Measurements from ENCODE around the gene PREX1. TPM values are rescaled to one million over a fixed set of nuclear protein-coding genes. Genes with fewer than 3 reads are reported as not detected.
A peak's percentile ranks its signal among the peaks of the same experiment; 100 is the strongest.

Gene PREX1
- total RNA-seq, 1 donor = 57.4 TPM

DNA sequence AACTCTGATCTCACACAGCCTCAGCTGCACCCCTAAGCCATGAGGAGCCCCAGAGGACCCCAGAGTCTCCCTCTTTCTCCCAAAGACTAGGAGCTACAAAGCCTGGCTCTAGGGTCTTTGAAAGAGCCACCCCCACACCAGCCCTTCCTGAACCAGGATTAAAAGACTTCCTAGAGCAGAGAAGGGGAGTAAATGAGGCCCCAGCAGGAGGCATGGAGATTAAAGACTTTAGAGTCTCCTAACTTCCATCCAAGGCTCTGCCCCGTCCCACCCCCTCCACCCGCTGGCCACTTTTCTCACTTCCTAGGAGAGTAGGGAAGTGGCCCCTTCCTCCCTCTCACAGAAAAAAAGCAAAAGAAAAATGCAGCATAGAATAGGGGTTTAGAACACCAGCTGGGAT is 1.7 kb downstream of the PREX1 start:
- TF ChIP-seq, protein P1, sequence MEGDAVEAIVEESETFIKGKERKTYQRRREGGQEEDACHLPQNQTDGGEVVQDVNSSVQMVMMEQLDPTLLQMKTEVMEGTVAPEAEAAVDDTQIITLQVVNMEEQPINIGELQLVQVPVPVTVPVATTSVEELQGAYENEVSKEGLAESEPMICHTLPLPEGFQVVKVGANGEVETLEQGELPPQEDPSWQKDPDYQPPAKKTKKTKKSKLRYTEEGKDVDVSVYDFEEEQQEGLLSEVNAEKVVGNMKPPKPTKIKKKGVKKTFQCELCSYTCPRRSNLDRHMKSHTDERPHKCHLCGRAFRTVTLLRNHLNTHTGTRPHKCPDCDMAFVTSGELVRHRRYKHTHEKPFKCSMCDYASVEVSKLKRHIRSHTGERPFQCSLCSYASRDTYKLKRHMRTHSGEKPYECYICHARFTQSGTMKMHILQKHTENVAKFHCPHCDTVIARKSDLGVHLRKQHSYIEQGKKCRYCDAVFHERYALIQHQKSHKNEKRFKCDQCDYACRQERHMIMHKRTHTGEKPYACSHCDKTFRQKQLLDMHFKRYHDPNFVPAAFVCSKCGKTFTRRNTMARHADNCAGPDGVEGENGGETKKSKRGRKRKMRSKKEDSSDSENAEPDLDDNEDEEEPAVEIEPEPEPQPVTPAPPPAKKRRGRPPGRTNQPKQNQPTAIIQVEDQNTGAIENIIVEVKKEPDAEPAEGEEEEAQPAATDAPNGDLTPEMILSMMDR (IDR thresholded peaks at IDR 0.05; ENCODE audit: insufficient read depth, low read depth, low read length) = no peak
- DNase-seq (ENCODE audit: low read depth) = no peak
- peak overlapping the region; percentile 74 for H3K4me3 ChIP-seq (ENCODE audit: low read depth, low read length)

DNA sequence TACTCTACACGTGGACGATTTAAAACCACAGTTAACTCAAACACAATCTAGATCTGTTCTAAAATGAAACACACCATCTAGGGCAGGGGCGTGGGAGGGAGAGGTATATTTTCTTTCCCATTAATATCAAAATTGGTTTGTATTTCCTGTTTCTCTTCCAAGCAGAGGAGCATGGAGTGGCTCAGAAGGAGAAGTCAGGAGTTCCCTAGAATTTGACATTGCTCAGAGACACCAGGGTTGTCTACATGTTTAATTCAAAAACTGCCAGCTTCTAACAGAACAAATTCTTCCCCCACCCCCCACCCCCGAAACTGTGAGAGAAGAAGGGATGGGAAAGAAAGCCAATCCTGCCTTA is 2.3 kb downstream of the PREX1 start:
- DNase-seq (ENCODE audit: low read depth) = no peak
- TF ChIP-seq, protein P1 (IDR thresholded peaks at IDR 0.05; ENCODE audit: insufficient read depth, low read depth, low read length) = no peak
- H3K4me3 ChIP-seq (ENCODE audit: low read depth, low read length) = peak overlapping the region; percentile 74

DNA sequence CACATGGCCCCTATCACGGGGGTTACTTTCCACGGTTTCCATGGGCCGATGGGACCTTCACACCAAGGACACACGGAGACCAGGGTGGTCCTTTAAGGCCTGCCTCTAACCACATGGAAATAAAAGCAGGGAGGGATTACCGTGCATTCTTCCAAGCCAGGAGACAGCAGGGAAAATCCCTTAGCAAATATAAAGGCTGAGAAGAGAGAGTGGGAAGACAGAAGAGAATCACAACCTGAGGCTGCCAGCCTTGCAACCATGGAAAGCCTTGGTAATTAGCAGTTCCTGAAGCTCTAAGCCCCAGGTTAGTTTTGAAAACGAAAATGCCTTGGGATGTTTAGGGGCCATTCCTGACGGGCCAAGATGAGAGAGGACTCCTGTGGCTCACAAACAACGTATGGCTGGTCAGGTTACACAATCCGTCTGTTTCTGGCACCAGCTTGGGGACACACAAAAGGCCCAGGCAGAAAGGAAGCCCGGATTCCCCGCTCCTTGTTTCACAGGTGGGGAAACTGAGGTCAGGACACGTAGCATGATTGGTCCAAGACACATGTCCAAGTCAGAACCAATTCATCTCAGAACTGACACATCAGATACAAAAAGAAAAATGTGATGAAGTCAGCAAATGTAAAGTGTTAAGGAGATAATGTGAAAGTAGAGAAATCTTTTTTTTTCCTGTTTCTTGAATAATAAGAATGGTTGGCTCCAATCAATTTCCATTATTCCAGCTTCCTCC is 2.8 kb downstream of the PREX1 start:
- TF ChIP-seq, protein P1 (IDR thresholded peaks at IDR 0.05; ENCODE audit: insufficient read depth, low read depth, low read length) = no peak
- DNase-seq (ENCODE audit: low read depth) = no peak
- H3K4me3 ChIP-seq (ENCODE audit: low read depth, low read length) = no peak overlapping the region

DNA sequence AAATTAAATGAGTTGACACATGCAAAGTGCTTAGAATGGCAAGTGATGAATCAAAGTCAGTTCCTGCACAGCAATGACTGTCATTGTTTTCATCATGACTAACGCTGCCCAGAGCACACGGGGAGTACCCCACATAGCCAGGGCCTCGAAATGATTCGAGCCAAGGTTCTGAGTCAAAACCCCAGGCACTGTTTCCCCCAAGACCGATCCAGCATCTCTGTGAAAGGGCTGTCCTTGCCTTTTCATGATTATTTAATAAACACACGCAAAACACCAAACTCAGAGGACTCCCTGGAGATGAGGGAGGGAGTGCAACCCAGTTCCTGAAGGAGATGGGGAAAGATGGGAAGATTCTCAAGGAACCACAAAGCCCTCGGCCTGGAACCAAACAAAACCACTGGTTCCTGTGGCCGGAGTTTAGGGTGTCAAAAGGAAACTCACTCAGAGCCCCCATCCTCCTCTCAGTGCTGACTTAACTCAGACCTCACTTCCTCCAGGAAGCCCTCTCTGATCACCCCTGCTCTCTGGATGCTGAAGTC is 3.8 kb downstream of the PREX1 start:
- DNase-seq (ENCODE audit: low read depth) = peak; percentile 42
- H3K4me3 ChIP-seq (ENCODE audit: low read depth, low read length) = no peak overlapping the region
- TF ChIP-seq, protein P1 (IDR thresholded peaks at IDR 0.05; ENCODE audit: insufficient read depth, low read depth, low read length) = no peak

DNA sequence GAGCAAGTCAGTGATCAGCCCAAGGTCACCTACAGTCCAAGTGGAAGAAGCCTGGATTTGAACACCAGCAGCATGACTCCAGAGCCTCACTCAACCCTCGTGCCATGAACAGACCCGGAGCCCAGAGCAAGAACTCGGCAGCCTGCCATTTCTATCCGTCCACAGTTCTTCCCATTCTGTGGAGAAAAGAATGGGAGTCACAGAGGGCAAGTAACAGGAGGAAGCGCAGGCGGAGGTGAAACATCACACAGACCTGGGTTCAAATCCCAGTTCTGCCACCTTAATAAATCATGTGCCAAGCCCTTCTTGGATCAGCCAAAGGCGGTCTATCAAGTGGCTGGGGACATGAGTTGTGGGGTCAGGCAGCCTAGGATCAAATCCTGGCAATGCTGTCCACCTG is 4.3 kb downstream of the PREX1 start:
- no peak overlapping the region for H3K4me3 ChIP-seq (ENCODE audit: low read depth, low read length)
- TF ChIP-seq, protein P1 (IDR thresholded peaks at IDR 0.05; ENCODE audit: insufficient read depth, low read depth, low read length) = no peak
- no peak for DNase-seq (ENCODE audit: low read depth)

DNA sequence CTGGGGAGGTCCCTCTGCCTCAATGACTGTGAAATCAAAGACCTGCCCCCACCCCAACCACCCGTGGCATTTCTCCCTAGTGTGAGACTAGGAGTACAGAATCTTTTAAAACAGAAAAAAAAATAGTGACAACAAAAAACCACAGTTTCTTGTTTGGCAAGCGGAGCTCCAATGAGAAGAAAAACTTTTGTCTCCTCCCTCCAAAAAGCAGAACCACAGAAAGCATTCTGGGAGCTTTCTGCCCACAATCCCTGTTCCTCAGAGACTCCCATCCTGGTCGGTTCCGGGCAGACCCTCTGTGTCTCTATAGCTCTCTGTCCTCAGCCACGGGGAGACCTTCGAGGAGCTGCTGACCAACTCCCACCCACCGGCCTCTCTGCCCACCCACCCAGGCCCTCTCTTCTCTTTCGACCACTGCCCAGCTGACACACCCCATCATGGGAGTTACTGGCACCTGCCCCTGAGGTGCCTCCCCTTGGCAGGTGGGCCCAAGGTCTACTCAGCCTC is 4.9 kb downstream of the PREX1 start:
- no peak for DNase-seq (ENCODE audit: low read depth)
- no peak overlapping the region for H3K4me3 ChIP-seq (ENCODE audit: low read depth, low read length)
- TF ChIP-seq, protein P1 (IDR thresholded peaks at IDR 0.05; ENCODE audit: insufficient read depth, low read depth, low read length) = no peak
